Stomach (tissue), 4 donors: ENCODE results near the gene BBOX1.

ENCODE experiments used
- CTCF ChIP-seq, 7 experiments: fragments of 450-650 bp in 4 of 7; fragments of 200-600 bp in 3 of 7; sonication (generic) in 3 of 7; IDR thresholded peaks; one replicate each; pipeline ENCODE4 v1.5.1; 2016 to 2019; ENCODE audit warnings: antibody characterized with exemption in 7 of 7, control low read depth in 2 of 7, mild to moderate bottlenecking in 1 of 7
- EP300 ChIP-seq: sonication (generic); formaldehyde crosslinking; IDR thresholded peaks from one replicate; pipeline ENCODE4 v1.6.1; 2017; ENCODE audit warnings: antibody characterized with exemption
- POLR2AphosphoS5 ChIP-seq, 3 donors: sonication (generic); formaldehyde crosslinking; IDR thresholded peaks; one replicate each; pipeline ENCODE4 v1.6.1; 2016; ENCODE audit warnings: antibody characterized with exemption in 3 of 3

DNA sequence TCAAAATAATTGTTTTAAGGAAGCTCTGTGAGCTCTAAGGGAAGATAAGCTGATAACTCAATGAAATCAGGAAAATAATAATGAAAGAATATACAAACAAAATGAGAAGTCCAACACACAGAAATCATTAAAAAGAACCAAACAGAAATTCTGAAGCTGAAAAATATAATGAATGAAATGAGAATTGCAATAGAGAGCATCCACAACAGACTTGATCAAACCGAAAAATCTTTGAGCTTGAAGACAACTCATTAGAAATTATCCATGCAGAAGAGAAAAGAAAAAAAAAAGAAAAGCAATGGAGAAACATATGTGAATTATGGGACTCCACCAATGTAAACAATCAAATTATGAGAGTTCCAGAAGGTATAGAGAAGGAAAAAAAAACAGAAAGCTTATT lies 101.0 kb downstream of the BBOX1 start:
- no peak for TF ChIP-seq CTCF (IDR thresholded peaks at IDR 0.05)
- no peak for TF ChIP-seq EP300
- TF ChIP-seq POLR2AphosphoS5 (IDR thresholded peaks at IDR 0.05): no peak
